HCT116 (cell line): ENCODE data around the gene RNGTT. TPM values are rescaled to one million over a fixed set of nuclear protein-coding genes. Genes with fewer than 3 reads are reported as not detected.

Experiments
- ATAC-seq: fragments of 200-7000 bp; cut with Tn5 transposase; 2 replicates; pipeline ENCODE4 v1.9.1; 2020; ENCODE audit warnings: mild to moderate bottlenecking, moderate library complexity
- BruUV-seq: library from RNA; stranded (reverse); fragments of 400-500 nt; replicated peaks from 2 replicates; lab custom pipeline; 2021; lab: Mats Ljungman, UMichigan
- CTCF ChIA-PET: fragments of 300-600 bp; sonication (Branson Sonifier 250); formaldehyde crosslinking; loops from one replicate; lab custom pipeline; 2021; ENCODE audit warnings: antibody characterized with exemption; lab: Charles Lee
- POLR2A ChIA-PET: fragments of 300-600, 350-600 bp; sonication (Branson Sonifier 250); formaldehyde crosslinking; loops from one replicate; lab custom pipeline; 2021; ENCODE audit warnings: antibody characterized with exemption; lab: Charles Lee
- RAD21 ChIA-PET, 2 experiments: fragments of 300-600 bp; sonication (Branson Sonifier 250); formaldehyde crosslinking; loops; one replicate each; lab custom pipeline; 2023; ENCODE audit warnings: low total read pairs in 2 of 2; ENCODE audit not compliant: uncharacterized antibody in 2 of 2, unreplicated experiment in 2 of 2, low non-redundant PET in 1 of 2; lab: Charles Lee
- DNase-seq: peaks from one replicate; pipeline ENCODE4 v3.0.0-alpha.2; 2010; ENCODE audit warnings: low read depth, low spot score
- H2AFZ ChIP-seq: fragments of 200-600 bp; shearing (Covaris generic), sonication (generic); 2 replicates; pipeline ENCODE4 v1.6.1; 2017; ENCODE audit warnings: low read depth, mixed run types, mixed read lengths, antibody characterized with exemption, low read length; ENCODE audit not compliant: poor library complexity, severe bottlenecking
- H3K27ac ChIP-seq: 2 replicates; pipeline ENCODE4 v1.5.1; 2012; ENCODE audit warnings: low read depth, low read length
- H3K27me3 ChIP-seq: fragments of 200-600 bp; sonication (generic); 2 replicates; pipeline ENCODE4 v1.6.1; 2016; ENCODE audit warnings: mixed run types, low read length, mixed read lengths; ENCODE audit not compliant: insufficient read depth
- H3K36me3 ChIP-seq, 2 experiments: fragments of 200-500 bp in 1 of 2; fragments of 200-600 bp in 1 of 2; sonication (Bioruptor generic) in 1 of 2; sonication (generic) in 1 of 2; 2 replicates each; pipeline versions ENCODE4 v1.5.1 to v1.6.1; 2014 to 2016; ENCODE audit warnings: low read length in 2 of 2, inconsistent platforms in 1 of 2, mixed read lengths in 1 of 2, mixed run types in 1 of 2; ENCODE audit not compliant: insufficient read depth in 2 of 2, control insufficient read depth in 1 of 2
- H3K4me1 ChIP-seq, 2 experiments: fragments of 200-600 bp in 1 of 2; sonication (generic) in 1 of 2; 2 replicates each; pipeline versions ENCODE4 v1.5.1 to v1.6.1; 2012 to 2017; ENCODE audit warnings: low read length in 2 of 2, inconsistent platforms in 1 of 2, mild to moderate bottlenecking in 1 of 2, mixed read lengths in 1 of 2, mixed run types in 1 of 2, moderate library complexity in 1 of 2; ENCODE audit not compliant: insufficient read depth in 2 of 2, control insufficient read depth in 1 of 2
- H3K4me2 ChIP-seq: fragments of 200-600 bp; sonication (generic); 2 replicates; pipeline ENCODE4 v1.6.1; 2017; ENCODE audit warnings: mixed run types, low read length, mixed read lengths
- H3K4me3 ChIP-seq, 2 experiments: fragments of 200-600 bp in 1 of 2; sonication (generic) in 1 of 2; replicated peaks in 1 of 2; 2 replicates each; pipeline ENCODE4 v1.5.1; 2011 to 2016; ENCODE audit warnings: low read length in 2 of 2, control low read depth in 1 of 2, low read depth in 1 of 2, mild to moderate bottlenecking in 1 of 2, mixed read lengths in 1 of 2, mixed run types in 1 of 2
- H3K79me2 ChIP-seq: fragments of 200-600 bp; sonication (generic); 2 replicates; pipeline ENCODE4 v1.6.1; 2017; ENCODE audit warnings: mild to moderate bottlenecking, mixed run types, low read length, moderate library complexity, mixed read lengths; ENCODE audit not compliant: insufficient read depth
- H3K9ac ChIP-seq: fragments of 200-600 bp; sonication (generic); 2 replicates; pipeline ENCODE4 v1.6.1; 2016; ENCODE audit warnings: low read length, mixed read lengths
- H3K9me2 ChIP-seq: fragments of 200-600 bp; sonication (generic), shearing (Covaris generic); 2 replicates; pipeline ENCODE4 v1.6.1; 2017; ENCODE audit warnings: mixed run types, mild to moderate bottlenecking, moderate library complexity; ENCODE audit not compliant: insufficient read depth
- H3K9me3 ChIP-seq, 2 experiments: fragments of 200-500 bp in 1 of 2; fragments of 200-600 bp in 1 of 2; sonication (Bioruptor generic) in 1 of 2; sonication (generic) in 1 of 2; 2 replicates each; pipeline ENCODE4 v1.6.1; 2014 to 2017; ENCODE audit warnings: low read length in 2 of 2, mixed read lengths in 2 of 2, inconsistent platforms in 1 of 2, low read depth in 1 of 2, mild to moderate bottlenecking in 1 of 2, mixed run types in 1 of 2, moderate library complexity in 1 of 2; ENCODE audit not compliant: control insufficient read depth in 1 of 2, insufficient read depth in 1 of 2
- H4K20me1 ChIP-seq: fragments of 200-600 bp; sonication (generic), shearing (Covaris generic); 2 replicates; pipeline ENCODE4 v1.6.1; 2017; ENCODE audit warnings: mixed run types, mild to moderate bottlenecking, moderate library complexity; ENCODE audit not compliant: insufficient read depth
- CEBPB ChIP-seq: IDR thresholded peaks from 2 replicates; pipeline ENCODE4 v1.6.1; 2012; ENCODE audit warnings: low read depth
- POLR2A ChIP-seq: IDR thresholded peaks from 2 replicates; pipeline ENCODE4 v1.7.0; 2011; ENCODE audit warnings: borderline replicate concordance; ENCODE audit not compliant: insufficient read depth, insufficient read length; ENCODE audit errors: extremely low read depth
- POLR2AphosphoS5 ChIP-seq: IDR thresholded peaks from 2 replicates; pipeline ENCODE4 v1.6.1; 2011; ENCODE audit warnings: mild to moderate bottlenecking, low read depth, low read length, moderate library complexity
- SP1 ChIP-seq: IDR thresholded peaks from 2 replicates; pipeline ENCODE4 v1.6.1; 2012; ENCODE audit warnings: low read depth
- TCF7L2 ChIP-seq: IDR thresholded peaks from 2 replicates; pipeline ENCODE4 v1.7.0; 2011; ENCODE audit warnings: borderline replicate concordance, inconsistent platforms; ENCODE audit not compliant: insufficient read depth, insufficient read length; ENCODE audit errors: extremely low read depth
- YY1 ChIP-seq: IDR thresholded peaks from 2 replicates; pipeline ENCODE4 v1.6.1; 2011; ENCODE audit warnings: low read length, low read depth, moderate library complexity, mild to moderate bottlenecking; ENCODE audit not compliant: insufficient replicate concordance; ENCODE audit errors: extremely low read depth
- intact Hi-C: fragments of 100-400 bp; cut with micrococcal nuclease; formaldehyde crosslinking; loops from 2 replicates; pipeline ENCODE4 v1.10.0; 2022
- total RNA-seq: library from RNA; stranded (reverse); gene quantifications from one replicate; pipeline ENCODE4 v1.2.1, GENCODE V29; 2021; ENCODE audit not compliant: unreplicated experiment
- TF ChIP-seq, protein P1 (sequence below): IDR thresholded peaks from 2 replicates; pipeline ENCODE4 v1.6.1; 2011; ENCODE audit warnings: mild to moderate bottlenecking, low read length, moderate library complexity; ENCODE audit not compliant: insufficient replicate concordance; ENCODE audit errors: extremely low read depth

The RNGTT gene
- total RNA-seq, 1 experiment from 2014 or later: 23.0 TPM

DNA sequence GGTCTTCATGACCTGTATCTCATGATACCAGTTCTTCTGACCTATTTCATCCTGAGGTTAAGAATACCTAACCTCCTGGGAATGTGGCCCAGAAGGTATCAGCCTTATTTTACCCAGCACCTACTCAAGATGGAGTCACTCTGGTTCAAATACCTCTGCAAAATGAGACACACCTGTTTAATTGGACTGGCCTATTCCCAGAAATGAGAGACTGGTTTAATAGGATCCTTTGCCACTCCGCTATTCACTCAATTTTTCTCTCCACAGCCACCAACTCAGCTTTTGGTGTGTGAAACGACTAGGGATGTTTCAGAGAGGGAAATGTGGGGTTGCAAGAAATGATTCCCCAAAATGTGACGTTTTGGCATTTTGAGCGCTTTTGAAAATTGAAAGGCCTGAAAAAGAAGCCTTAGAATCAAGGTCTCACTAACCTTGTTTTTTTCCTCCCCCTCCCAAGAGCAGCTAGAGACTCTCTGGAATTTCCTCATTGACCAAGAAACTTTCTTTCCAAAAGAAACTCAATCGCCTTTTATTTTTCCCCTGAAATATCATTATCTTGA lies 45.5 kb upstream of the RNGTT start:
- BruUV-seq: no TSS peak
- POLR2A ChIA-PET: no interaction called here

More for the DNA sequence above, 45.5 kb upstream of the RNGTT start:
- Histone ChIP-seq H3K4me3 (no peak overlapping the region), H4K20me1 (no peaks in the 10 kb centered on the region), H3K79me2 (no peaks in the 10 kb centered on the region), H3K36me3 (no peaks in the 10 kb centered on the region), H2AFZ (no peak overlapping the region), H3K27ac (no peak overlapping the region), H3K9me3 (no peaks in the 10 kb centered on the region), H3K4me2 (no peak overlapping the region), H3K9me2 (no peaks in the 10 kb centered on the region), H3K27me3 (no peaks in the 10 kb centered on the region), H3K4me1 (no peaks in the 10 kb centered on the region), H3K9ac (no peak overlapping the region)
- TF ChIP-seq POLR2A (no peak), TCF7L2 (no peak), POLR2AphosphoS5 (no peak), YY1 (no peak), CEBPB (no peak), SP1 (no peak)
- TF ChIP-seq, protein P1, sequence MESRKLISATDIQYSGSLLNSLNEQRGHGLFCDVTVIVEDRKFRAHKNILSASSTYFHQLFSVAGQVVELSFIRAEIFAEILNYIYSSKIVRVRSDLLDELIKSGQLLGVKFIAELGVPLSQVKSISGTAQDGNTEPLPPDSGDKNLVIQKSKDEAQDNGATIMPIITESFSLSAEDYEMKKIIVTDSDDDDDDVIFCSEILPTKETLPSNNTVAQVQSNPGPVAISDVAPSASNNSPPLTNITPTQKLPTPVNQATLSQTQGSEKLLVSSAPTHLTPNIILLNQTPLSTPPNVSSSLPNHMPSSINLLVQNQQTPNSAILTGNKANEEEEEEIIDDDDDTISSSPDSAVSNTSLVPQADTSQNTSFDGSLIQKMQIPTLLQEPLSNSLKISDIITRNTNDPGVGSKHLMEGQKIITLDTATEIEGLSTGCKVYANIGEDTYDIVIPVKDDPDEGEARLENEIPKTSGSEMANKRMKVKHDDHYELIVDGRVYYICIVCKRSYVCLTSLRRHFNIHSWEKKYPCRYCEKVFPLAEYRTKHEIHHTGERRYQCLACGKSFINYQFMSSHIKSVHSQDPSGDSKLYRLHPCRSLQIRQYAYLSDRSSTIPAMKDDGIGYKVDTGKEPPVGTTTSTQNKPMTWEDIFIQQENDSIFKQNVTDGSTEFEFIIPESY: no peak
- ChIA-PET RAD21 (no interaction called here), CTCF (no interaction called here)
- DNase-seq (no peak), ATAC-seq (no peak)
- intact Hi-C loops: no loop called here
